Inflammatory macrophage (primary cell): ENCODE results near the gene TMEM37.

Experiments
- DNase-seq, 2 donors: peaks; one replicate each; pipeline ENCODE4 v3.0.0-alpha.2; 2020 to 2022

Gene TMEM37

GRCh38 chr2:119434664-119435063 is 3.0 kb downstream of the TMEM37 start:
- DNase-seq = no peak

DNA sequence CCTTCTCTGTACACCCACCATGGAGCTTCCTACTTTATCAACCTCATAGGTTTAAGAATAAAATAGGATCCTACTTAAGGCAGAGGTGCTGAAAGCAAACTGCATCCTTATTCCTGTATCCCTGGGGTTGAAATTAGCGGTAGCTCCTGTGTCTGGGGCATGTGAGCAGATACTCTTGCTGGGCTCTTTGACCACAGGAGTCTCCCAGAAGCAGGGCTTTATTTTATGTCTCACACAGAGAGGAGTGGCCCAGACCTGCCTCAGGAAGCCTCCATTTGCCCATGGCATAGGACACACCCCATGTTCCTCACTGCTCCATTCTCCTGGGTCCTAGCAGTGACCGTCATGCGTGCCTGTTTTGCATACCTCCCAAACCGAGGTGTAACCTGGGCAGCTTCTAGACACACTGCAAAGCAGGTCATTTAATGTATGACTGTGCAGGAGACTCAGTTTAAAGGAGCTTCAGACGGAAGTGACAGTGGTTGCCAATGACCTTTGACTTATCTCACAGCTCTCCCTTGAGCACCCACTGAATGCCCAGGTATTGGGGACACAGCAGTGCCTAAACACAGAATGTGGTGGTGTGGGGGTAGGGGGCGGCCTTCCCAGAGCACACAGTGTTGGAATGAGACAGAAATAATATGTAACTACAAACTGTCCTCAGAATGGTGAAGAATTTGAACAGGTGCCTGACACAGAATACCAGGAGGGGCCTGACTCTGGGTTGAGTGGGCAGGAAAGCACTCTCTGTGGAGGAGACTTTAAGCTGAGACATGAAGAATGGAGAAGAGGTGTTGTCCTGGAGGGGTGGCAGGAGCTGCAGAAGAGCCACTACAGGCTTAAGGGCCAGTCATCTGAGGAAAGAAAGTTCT is 3.7 kb downstream of the TMEM37 start:
- no peak for DNase-seq

DNA sequence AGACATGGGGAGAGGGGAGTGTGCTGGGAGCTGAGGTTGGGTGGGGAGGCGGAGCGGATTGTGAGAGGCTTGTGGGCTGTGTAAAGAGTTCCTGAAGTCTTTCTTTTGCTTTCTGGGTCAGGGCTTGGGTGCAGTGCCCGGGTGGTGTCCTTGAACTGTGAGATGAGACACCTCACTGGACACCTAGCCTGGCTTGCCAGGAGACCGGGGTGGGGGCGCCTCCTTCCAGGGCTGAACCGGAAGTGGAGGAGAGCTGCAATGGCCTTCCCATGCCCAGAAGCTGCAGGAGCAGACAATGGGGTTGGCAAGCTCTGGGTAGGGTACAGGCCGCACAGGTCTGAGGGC is 4.3 kb downstream of the TMEM37 start:
- no peak for DNase-seq

- no peak for DNase-seq
These were observed 5.5 kb downstream of the TMEM37 start for GRCh38 chr2:119436993-119437772.

- no peak for DNase-seq
These were observed 6.5 kb downstream of the TMEM37 start for GRCh38 chr2:119438128-119438656.

DNA sequence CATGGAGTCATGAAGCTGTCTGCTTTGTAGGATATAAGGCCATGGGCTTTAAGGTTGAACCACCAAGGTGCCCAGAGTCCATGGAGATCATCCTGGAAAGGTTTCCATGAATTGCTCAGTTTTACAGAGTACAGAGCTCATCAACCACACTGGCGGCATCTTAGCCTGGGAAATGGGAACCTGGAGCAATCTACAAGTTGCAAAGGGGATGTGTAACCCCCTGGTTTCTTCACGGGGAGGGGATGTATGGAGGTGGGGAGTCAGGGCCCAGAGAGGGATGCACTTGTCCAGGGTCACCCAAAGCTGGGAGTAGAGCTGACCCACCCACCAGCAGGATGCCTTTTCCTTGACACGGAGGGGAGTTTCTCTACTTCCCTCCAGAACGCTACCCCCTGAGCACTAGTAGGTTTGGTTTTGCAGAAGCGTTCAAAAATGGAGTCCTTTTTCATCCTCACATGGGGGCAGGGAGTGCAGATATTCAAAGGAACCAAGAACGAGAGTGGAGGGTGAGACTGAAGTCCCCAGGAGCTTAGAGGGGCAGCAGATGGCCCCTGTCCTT is 7.2 kb downstream of the TMEM37 start:
- no peak for DNase-seq

GRCh38 chr2:119439574-119440500 is 8.2 kb downstream of the TMEM37 start:
- no peak for DNase-seq

- no peak for DNase-seq
These were observed 8.8 kb downstream of the TMEM37 start for GRCh38 chr2:119440501-119440870.

DNA sequence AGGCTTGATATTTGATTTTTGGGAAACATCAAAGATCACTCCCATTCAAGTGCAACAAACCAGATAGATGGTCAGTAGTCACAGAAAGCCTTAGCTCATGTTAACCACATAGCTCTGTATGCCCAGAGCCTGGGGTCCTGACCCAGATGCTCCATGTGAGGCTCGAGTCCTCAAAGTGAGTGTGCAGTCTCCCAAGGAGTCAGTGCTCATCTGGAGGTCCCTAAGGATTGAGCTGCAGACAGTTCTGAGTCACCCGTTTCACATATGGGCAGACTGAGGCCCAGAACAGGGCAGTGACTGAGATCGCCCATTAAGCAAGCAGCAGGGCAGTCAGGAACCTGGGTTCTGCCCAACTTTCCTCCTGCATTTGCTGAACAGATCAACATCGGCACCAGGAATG is 9.2 kb downstream of the TMEM37 start:
- no peak for DNase-seq

DNA sequence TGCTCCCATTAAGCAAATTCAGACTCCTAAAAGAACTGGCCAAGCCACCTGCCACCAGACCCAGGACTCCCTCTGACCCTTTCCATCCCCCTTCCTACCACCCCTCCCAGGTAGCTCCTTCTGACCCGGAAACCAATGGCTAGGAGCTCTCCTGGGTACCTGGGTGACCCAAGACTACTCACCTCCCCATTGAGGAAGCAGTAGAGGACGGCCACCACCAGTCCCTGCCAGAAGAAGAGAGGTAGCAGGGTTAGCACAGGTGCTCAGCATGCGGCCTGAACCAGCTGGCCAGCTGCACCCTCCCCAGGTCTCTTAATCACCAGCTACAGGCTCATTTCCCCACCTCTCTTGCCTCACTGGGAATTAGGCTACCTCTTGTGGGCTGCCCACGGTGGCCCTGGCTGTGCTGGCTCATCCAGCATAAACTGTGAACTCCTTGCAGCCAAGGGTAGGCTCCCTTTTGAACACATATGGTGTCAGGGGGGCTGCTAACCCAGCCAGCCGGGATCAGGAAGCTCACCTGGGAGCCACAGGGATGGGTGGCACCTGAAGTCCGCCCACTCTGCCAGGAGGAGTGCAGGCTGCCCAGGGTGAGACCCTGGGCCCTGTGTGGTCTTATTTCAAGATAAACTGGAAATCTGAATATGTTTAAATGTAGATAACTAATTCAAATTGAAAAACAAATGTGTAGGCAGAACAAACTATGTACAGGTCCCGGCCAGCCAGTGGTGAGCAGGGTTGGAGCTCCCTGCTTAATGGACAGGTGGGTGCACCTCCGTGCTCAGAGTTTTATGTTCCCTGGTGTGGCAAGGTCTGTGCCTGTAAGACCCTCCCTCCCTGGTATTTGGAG is 9.9 kb downstream of the TMEM37 start:
- no peak for DNase-seq

GRCh38 chr2:119442226-119442619 is 10.6 kb downstream of the TMEM37 start:
- no peak for DNase-seq

- no peak for DNase-seq
These were observed 11.2 kb downstream of the TMEM37 start for GRCh38 chr2:119442850-119443249.

GRCh38 chr2:119446037-119446436 is 14.4 kb downstream of the TMEM37 start:
- no peak for DNase-seq

DNA sequence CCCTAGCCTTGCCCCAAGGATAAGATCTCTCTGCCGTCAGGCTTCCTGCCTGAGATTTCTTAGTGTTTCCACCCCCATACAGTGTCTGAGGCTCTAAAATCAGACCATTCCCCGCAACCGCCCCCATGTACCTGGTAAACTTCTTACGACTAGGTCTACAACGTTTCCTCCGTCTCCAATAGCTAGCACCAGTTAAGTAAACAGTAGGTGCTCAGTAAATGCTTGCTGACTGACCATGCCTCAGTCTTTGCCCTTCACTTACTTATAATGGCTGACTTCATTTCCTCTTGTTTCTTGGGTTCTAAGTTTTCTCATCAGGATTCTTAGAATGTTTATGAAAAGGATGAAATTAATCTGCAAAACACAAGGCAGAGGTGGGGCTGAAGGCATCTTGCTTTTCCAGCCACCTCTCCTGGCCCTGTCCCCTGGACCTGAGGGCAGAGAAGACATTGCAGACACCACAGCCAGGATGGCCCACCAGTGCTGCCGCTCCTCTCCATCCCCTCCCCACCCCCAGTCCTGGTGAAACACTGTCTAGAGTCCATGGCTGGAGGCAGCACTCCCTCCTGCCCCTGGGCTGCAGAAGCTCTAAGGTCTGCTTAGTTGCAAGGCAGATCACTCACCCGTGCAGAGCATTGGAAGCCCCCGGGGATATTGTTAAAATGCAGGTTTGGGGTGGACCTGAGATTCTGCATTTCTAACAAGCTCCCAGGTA is 16.9 kb downstream of the TMEM37 start:
- no peak for DNase-seq

DNA sequence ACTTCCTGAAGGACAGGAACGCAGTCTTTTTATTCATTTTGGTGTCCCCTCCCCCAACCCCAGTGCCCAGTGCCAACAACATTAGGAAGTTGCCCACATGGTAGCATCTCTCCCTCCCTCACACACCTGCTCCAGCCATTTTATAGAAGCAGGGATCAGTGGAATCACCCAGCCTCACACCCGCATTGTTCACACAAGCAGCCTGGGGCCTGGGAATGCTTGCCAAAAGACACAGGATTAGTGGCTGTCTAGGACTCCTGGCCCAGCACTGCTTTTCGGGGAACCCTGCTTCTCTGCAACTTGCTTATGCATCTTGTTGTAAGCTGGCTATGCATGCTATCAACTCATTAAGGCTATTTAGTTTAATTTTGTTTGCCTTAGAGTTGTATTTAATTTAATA is 17.9 kb downstream of the TMEM37 start:
- DNase-seq = no peak

DNA sequence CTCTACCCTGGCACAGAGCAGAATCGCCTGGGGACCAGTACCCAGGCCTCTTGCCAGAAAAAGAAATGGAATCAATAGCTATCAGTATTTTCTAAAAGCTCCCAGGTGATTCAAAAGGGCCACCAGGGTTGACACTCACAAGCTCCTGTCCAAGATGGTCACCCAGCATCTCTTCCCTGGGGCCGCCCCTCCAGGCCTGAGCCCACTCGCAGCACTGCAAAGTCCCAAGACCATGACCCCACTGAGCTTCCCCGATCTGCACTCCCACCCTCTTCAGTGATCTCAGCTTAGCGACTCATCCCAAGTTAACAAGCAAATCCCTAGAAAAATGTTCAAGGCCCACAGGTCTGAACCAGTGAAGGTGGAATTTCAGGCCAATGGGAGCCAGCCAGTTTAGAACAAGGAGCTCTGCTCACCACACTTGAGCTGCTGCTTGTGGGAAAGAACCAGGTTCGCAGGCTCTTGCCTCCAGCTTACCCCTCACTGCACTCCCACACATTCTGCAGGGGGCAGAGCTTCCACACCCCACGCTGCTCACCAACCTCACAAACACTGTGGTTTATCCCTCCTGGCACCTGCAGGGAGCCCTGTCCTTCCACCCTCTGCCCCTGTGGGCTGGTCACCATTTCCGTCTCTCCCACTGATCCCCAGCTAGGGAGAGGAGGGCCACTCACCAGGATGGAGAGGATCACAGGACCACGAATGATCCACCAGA is 19.8 kb downstream of the TMEM37 start:
- DNase-seq = no peak

- DNase-seq = no peak
These were observed 22.4 kb downstream of the TMEM37 start for GRCh38 chr2:119453972-119454593.

DNA sequence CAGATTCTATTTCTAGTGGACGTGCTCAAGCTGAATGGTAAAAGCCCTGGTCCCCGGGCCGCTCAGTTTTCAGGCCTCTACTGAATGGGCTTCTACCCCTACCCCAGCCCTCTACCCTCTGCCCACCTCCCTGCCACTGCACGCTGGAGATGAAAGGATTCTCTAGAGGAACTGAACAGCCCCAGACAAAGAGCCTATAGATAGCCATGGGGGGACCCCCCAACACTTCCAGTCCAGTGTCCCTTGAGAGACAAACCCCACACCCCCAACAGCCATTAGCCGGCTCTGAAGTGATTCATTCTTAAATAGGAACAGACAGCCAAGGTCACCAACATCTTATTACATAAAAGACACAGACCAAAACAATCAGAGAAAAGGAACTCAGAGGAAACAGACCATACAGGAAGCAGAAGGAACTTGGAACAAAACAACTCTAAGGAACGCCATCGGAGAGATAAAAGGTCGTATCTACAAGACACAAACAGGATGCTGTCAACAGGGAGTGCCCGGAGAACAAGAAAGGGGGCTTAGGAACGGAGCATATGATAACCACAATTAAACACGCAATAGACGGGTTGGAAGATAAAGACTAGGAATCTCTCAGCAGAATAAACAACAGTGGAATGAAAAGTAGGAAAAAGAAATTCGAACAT is 23.5 kb downstream of the TMEM37 start:
- peak in 1 of 2 donors; percentile 15 for DNase-seq

GRCh38 chr2:119460076-119460475 is 28.4 kb downstream of the TMEM37 start:
- no peak for DNase-seq
